HG03066 (cell line): ENCODE measurements around the gene SPECC1.
"Not testable (repeated sequence)": the region's sequence is repeated elsewhere in the genome, so short reads cannot be mapped to it uniquely, and the experiment has no call there.

Experiments used
- ATAC-seq: cut with Tn5 transposase; IDR thresholded peaks from one replicate; pipeline ENCODE4 v1.9.1; 2021; ENCODE audit warnings: low read depth; ENCODE audit not compliant: unreplicated experiment

The SPECC1 gene

GRCh38 chr17:20352567-20352966, 343.4 kb downstream of the SPECC1 start:
- ATAC-seq: not testable (repeated sequence)

- ATAC-seq: not testable (repeated sequence)
Measured at GRCh38 chr17:20363846-20364245, 354.7 kb downstream of the SPECC1 start.
